Ishikawa (cell line): ENCODE measurements around the gene VRK3.

Experiments used
- CEBPB ChIP-seq: IDR thresholded peaks from 2 replicates; pipeline ENCODE4 v1.6.1; 2012
- CREB1 ChIP-seq: IDR thresholded peaks from 2 replicates; pipeline ENCODE4 v1.6.1; 2012; ENCODE audit warnings: low read depth
- EGR1 ChIP-seq: IDR thresholded peaks from 2 replicates; pipeline ENCODE4 v1.6.1; 2012
- EP300 ChIP-seq: IDR thresholded peaks from 2 replicates; pipeline ENCODE4 v1.6.1; 2012; ENCODE audit warnings: borderline replicate concordance
- FOXM1 ChIP-seq: IDR thresholded peaks from 2 replicates; pipeline ENCODE4 v1.6.1; 2012; ENCODE audit warnings: low read depth, borderline replicate concordance
- NFIC ChIP-seq: IDR thresholded peaks from 2 replicates; pipeline ENCODE4 v1.6.1; 2012
- RAD21 ChIP-seq: IDR thresholded peaks from 2 replicates; pipeline ENCODE4 v1.6.1; 2012; ENCODE audit warnings: low read depth
- TAF1 ChIP-seq: IDR thresholded peaks from 2 replicates; pipeline ENCODE4 v1.6.1; 2012; ENCODE audit warnings: low read depth, mild to moderate bottlenecking
- TCF12 ChIP-seq: IDR thresholded peaks from 2 replicates; pipeline ENCODE4 v1.6.1; 2012; ENCODE audit warnings: low read depth
- TEAD4 ChIP-seq: IDR thresholded peaks from 2 replicates; pipeline ENCODE4 v1.6.1; 2012
- USF1 ChIP-seq: IDR thresholded peaks from 2 replicates; pipeline ENCODE4 v1.6.1; 2012
- YY1 ChIP-seq: IDR thresholded peaks from 2 replicates; pipeline ENCODE4 v1.6.1; 2012; ENCODE audit warnings: low read depth
- ZBTB7A ChIP-seq: IDR thresholded peaks from 2 replicates; pipeline ENCODE4 v1.6.1; 2012; ENCODE audit warnings: low read depth
- TF ChIP-seq, protein P1 (sequence below): IDR thresholded peaks from 2 replicates; pipeline ENCODE4 v1.6.1; 2012
- TF ChIP-seq, protein P2 (sequence below): IDR thresholded peaks from 2 replicates; pipeline ENCODE4 v1.6.1; 2012; ENCODE audit warnings: low read depth, mild to moderate bottlenecking

VRK3 gene

GRCh38 chr19:49927526-49928264 is 97.5 kb downstream of the VRK3 start:
- no peak for TF ChIP-seq TCF12
- TF ChIP-seq TAF1: no peak

- TF ChIP-seq YY1 (no peak), CREB1 (no peak), NFIC (no peak), EGR1 (no peak), TAF1 (no peak), FOXM1 (no peak), EP300 (no peak), USF1 (no peak), TCF12 (no peak), RAD21 (no peak), CEBPB (no peak), ZBTB7A (no peak), TEAD4 (no peak)
- TF ChIP-seq, protein P1, sequence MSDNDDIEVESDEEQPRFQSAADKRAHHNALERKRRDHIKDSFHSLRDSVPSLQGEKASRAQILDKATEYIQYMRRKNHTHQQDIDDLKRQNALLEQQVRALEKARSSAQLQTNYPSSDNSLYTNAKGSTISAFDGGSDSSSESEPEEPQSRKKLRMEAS: no peak
- TF ChIP-seq, protein P2, sequence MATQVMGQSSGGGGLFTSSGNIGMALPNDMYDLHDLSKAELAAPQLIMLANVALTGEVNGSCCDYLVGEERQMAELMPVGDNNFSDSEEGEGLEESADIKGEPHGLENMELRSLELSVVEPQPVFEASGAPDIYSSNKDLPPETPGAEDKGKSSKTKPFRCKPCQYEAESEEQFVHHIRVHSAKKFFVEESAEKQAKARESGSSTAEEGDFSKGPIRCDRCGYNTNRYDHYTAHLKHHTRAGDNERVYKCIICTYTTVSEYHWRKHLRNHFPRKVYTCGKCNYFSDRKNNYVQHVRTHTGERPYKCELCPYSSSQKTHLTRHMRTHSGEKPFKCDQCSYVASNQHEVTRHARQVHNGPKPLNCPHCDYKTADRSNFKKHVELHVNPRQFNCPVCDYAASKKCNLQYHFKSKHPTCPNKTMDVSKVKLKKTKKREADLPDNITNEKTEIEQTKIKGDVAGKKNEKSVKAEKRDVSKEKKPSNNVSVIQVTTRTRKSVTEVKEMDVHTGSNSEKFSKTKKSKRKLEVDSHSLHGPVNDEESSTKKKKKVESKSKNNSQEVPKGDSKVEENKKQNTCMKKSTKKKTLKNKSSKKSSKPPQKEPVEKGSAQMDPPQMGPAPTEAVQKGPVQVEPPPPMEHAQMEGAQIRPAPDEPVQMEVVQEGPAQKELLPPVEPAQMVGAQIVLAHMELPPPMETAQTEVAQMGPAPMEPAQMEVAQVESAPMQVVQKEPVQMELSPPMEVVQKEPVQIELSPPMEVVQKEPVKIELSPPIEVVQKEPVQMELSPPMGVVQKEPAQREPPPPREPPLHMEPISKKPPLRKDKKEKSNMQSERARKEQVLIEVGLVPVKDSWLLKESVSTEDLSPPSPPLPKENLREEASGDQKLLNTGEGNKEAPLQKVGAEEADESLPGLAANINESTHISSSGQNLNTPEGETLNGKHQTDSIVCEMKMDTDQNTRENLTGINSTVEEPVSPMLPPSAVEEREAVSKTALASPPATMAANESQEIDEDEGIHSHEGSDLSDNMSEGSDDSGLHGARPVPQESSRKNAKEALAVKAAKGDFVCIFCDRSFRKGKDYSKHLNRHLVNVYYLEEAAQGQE: no peak
These were observed 98.7 kb downstream of the VRK3 start for GRCh38 chr19:49926515-49926914.
